HepG2 (cell line): ENCODE data around the gene TBC1D22A.

Experiments
- CTCF ChIP-seq: sonication (generic); formaldehyde crosslinking; IDR thresholded peaks from 2 replicates; pipeline ENCODE4 v1.5.0; 2020; ENCODE audit warnings: mild to moderate bottlenecking, missing genetic modification reagents, moderate library complexity
- ELF1 ChIP-seq: sonication (generic); formaldehyde crosslinking; IDR thresholded peaks from 2 replicates; pipeline ENCODE4 v1.4.0; 2020; ENCODE audit warnings: missing genetic modification reagents
- EZH2 ChIP-seq: conservative IDR thresholded peaks from 2 replicates; pipeline ENCODE4 v1.6.1; 2012; ENCODE audit warnings: mild to moderate bottlenecking, low read depth, low read length, moderate library complexity
- HDAC1 ChIP-seq: sonication (generic); formaldehyde crosslinking; IDR thresholded peaks from 2 replicates; pipeline ENCODE4 v1.5.1; 2020; ENCODE audit warnings: mild to moderate bottlenecking, missing genetic modification reagents
- NFIC ChIP-seq: IDR thresholded peaks from 2 replicates; pipeline ENCODE4 v1.6.1; 2012; ENCODE audit warnings: mild to moderate bottlenecking, low read length, inconsistent platforms
- SP2 ChIP-seq: sonication (generic); formaldehyde crosslinking; IDR thresholded peaks from 2 replicates; pipeline ENCODE4 v1.5.1; 2020; ENCODE audit warnings: mild to moderate bottlenecking, missing genetic modification reagents
- ZNF263 ChIP-seq: sonication (generic); formaldehyde crosslinking; IDR thresholded peaks from 2 replicates; pipeline ENCODE4 v1.4.0; 2020; ENCODE audit warnings: missing genetic modification reagents
- TF ChIP-seq, protein P1 (sequence below): sonication (generic); formaldehyde crosslinking; IDR thresholded peaks from 2 replicates; pipeline ENCODE4 v1.4.0; 2020; ENCODE audit warnings: missing genetic modification reagents
- TF ChIP-seq, protein P2 (sequence below): sonication (generic); formaldehyde crosslinking; IDR thresholded peaks from 2 replicates; pipeline ENCODE4 v1.8.0; 2023; ENCODE audit warnings: mild to moderate bottlenecking, missing genetic modification reagents

DNA sequence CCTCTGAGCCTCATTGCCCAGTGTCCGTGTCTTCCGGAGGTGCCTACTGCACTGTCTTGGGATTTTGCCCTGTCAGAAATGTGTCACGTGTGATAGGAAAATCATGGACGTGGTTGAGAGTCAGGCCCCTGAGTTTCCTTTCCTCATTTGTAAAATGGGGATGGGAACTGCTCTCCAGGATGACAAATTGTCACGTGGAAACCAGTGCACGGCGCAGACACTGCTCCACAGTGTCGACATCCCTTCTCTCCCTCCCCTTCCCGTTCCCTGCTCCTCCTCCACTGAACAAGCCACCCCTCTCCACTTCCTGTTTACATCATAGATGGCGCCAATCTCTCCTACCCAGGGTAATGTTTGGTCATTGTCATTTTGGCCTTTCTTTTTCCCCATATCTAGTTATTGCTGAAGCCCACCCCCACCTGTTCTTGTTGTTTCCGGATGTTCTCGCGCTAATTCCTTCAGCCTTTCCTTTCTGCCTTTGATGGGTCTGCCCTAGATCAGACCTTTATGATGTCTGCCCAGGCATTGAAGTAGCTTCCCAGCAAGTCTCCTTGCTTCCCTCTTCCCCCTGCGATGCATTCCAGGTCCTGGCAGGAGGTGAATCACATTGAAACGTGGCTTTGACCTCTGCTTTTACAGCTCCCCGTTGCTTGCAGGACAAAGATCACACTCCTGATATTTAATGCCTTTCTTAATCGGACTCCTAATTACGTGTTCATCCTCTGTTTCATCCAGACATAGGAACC lies 91.8 kb downstream of the TBC1D22A start:
- TF ChIP-seq CTCF (no peak), SP2 (CRISPR knock-in tag) (no peak), ZNF263 (CRISPR knock-in tag) (no peak), EZH2 (no peak), NFIC (no peak), ELF1 (CRISPR knock-in tag) (no peak), HDAC1 (CRISPR knock-in tag) (no peak)
- TF ChIP-seq, protein P1, sequence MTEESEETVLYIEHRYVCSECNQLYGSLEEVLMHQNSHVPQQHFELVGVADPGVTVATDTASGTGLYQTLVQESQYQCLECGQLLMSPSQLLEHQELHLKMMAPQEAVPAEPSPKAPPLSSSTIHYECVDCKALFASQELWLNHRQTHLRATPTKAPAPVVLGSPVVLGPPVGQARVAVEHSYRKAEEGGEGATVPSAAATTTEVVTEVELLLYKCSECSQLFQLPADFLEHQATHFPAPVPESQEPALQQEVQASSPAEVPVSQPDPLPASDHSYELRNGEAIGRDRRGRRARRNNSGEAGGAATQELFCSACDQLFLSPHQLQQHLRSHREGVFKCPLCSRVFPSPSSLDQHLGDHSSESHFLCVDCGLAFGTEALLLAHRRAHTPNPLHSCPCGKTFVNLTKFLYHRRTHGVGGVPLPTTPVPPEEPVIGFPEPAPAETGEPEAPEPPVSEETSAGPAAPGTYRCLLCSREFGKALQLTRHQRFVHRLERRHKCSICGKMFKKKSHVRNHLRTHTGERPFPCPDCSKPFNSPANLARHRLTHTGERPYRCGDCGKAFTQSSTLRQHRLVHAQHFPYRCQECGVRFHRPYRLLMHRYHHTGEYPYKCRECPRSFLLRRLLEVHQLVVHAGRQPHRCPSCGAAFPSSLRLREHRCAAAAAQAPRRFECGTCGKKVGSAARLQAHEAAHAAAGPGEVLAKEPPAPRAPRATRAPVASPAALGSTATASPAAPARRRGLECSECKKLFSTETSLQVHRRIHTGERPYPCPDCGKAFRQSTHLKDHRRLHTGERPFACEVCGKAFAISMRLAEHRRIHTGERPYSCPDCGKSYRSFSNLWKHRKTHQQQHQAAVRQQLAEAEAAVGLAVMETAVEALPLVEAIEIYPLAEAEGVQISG (CRISPR knock-in tag), result no peak
- TF ChIP-seq, protein P2, sequence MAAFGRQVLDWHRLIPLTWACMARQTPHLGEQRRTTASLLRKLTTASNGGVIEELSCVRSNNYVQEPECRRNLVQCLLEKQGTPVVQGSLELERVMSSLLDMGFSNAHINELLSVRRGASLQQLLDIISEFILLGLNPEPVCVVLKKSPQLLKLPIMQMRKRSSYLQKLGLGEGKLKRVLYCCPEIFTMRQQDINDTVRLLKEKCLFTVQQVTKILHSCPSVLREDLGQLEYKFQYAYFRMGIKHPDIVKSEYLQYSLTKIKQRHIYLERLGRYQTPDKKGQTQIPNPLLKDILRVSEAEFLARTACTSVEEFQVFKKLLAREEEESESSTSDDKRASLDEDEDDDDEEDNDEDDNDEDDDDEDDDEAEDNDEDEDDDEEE, result no peak
